Measurements from ENCODE around the gene MDFI.

MDFI gene, protein sequence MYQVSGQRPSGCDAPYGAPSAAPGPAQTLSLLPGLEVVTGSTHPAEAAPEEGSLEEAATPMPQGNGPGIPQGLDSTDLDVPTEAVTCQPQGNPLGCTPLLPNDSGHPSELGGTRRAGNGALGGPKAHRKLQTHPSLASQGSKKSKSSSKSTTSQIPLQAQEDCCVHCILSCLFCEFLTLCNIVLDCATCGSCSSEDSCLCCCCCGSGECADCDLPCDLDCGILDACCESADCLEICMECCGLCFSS

DNA sequence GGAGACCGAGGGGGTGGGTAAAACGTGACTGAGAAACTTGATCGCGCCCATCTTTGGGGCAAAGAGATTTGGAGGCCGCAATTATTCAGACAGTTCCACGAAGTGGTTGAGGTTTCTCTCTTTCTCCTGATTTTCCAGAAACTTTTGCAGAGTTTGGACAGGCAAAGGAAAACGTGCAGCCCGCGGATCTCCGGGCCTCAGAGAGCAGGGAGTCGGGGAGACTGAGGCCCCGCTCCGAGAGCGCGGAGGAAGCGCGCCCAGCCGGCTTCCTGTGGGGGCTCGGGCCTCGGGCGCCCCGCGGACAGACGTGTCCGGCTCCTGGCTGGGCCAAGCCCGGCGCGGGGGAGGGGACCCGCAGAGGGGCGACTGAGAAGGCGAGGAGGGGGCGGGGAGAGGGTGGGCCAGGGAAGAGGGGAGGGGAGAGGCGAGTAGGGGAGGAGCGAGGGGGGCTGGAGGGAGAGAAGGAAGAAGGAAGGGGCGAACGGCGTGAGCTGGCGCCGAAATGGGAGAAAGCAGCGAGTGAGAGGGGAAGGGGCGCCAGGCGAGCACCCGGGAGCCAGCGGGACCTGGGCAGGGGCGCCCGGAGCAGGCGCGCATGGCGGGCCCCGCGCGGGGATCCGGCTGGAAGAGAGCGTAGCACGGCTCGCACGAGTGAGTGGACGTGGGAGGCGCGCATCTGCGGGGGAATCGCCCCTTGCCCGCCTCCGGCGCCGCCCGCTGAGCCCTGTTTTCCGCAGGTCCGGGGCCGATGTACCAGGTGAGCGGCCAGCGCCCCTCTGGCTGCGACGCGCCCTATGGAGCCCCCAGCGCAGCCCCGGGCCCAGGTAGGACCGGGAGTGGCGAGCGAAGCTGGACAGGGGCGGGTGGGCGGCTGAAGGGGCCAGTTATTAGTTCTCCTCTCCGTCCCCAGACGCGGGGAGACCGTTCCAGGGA, at the start of gene MDFI:
TSS of gene MDFI (plus strand) at position 467 of the 933 bp plus-strand sequence. CDS start at position 749, 282 bp downstream.
- no peak for DNase-seq

DNA sequence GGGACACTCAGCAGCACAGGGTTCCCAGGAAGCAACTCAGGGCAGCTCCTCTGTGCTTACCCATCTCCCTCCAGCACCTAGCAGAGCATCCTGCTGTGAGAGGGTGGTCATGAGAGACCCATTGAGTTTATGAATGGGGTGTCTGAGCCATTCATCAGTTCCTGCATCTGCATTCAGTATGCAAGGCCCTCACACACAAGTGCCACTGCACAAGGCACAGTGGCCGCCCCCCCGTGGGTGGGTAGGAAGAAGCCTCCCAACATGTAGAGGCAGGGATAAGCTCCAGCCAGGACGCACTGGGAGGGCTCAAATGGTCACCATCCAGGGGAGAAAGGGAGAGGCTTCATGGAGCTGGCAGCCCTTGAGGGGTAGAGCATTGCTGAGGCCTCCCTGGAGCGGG, 49.0 kb upstream of the MDFI start:
- no peak for DNase-seq

DNA sequence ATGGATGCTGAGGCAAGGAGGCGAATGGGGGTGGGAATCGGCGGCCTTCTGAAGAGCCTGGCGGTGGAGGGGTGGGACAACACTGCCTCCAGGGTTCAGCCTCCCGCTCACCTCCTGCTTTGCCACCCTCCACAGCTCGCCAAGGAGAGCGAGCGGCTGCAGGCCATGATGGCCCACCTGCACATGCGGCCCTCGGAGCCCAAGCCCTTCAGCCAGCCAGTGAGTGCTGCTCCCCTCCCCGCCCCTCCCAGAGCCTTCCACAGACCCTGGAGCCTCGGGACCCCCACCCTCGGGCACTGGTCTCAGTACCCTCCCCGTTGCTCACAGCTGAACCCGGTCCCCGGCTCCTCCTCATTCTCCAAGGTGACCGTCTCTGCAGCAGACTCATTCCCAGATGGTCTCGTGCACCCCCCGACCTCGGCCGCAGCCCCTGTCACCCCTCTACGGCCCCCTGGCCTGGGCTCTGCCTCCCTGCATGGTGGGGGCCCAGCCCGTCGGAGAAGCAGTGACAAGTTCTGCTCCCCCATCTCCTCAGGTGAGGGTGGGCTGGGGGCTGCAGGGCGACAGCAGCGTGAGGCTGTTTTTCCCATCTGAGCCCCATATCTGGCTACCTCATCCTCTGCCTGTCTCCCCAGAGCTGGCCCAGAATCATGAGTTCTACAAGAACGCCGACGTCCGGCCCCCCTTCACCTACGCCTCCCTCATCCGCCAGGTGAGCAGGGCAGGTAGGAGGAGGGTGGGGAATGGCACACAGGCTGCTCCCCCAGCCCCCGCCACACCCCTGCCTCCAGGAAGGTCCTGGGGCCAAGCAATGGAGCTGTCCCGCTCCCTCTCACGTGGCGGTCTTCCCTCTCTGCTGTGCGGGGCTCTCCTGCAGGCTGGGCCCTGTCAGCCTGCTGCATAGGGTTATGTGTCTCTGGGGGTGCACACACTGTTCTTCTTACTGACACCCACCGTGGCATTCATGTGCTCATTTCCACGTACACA, 48.3 kb upstream of the MDFI start:
- DNase-seq: no peak

DNA sequence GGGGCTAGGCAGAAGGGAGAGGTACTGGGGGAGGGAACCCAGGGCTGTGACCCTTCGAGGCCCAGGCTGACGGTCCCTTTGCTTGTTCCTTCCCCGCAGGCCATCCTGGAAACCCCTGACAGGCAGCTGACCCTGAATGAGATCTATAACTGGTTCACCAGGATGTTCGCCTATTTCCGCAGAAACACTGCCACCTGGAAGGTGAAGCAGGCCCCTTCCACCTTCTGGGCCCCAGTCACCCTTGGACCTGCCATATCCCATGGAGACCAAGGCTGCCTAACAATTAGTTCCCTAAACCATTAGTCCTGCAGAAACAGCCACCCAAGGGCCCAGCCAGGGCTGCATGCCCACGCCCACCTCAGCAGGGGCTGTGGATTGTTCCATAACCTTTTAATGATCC, 47.1 kb upstream of the MDFI start:
- no peak for DNase-seq

DNA sequence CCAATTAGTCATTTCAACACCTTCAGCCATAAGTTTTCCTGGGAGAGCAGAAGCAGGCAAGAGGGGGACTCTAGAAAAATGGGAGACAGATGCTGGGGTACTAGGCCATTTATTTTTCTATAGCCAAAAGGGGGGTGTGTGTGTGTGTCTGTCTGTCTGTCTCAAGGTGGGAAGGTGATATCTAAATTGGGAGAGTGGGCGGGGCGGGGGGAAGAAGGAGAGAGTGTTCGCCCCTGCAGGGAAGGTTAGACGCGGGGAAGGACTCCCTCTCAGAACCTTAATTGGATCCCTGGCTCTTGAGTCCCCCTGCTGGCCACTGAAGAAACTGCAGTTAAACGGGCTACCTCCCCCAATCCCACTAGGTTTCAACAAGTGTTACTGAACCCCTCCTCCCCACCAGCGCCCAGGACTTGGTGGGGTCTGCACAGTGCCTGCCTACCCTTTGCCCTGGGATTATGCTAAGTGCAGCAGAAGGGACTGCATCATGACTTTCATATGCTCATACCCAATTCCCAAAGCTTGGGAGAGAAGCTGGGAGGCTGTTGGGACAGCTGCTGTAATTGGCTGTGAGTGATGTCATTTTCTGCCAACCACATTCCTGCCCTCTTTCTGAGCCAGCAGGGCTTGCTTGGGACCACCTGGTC, 46.3 kb upstream of the MDFI start:
- DNase-seq: no peak

DNA sequence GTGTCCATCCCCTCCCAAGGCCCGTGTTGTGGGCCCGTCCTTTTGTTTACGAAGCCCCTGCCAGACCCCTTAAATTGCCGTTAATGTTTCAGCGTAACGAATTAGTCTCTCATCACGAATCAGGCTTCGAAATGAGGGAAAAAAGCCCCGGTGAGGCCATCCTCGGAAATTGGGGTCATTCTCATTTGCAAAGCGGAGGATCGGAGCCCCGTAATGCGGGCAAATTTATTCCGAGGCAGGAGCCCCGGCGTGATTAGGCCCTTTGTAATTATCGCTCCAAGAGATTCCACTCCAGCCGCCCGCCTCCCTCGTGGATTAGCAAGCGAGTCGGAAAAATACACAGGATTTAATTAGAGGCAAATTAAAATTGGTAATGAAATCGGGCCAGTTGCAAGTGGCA, 44.9 kb upstream of the MDFI start:
- no peak for DNase-seq

DNA sequence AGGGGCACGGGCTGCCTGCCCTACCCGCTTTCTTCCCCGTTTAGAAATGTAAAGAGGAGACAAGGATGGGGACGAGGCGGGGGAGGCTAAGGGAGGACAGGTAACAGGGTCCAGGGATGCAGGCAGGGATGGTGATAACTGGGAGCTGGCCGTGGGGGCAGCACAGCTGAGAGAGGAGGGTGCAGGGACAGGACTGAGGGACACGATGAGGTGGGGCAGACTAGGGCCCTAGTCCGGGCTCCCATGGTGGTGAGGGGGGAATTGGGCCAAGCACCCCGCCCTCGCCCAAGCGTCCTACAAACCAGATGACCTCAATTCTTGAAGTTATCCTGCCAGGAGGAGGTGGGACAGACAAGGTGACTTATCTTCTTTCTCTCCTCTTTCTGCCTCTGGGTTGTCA, 44.4 kb upstream of the MDFI start:
- DNase-seq: no peak

DNA sequence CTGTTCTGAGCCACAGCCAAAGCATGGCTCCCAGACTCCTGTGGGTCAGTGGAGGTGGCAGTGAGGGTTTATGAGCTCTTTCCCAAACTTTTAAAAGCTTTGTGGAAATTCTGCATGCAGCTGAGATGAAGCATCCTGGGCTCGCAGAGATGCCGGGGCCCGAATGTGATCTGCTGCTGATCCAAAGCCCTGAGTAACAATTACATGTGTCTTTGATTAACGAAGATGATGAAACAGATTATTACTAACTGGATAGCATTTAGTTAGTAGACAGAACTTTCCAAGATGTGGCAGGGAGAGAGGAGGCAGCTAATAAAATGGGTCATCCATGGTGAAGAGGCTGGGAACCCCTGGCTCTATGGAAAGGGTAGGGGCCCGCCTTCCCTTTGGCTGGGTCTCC, 43.9 kb upstream of the MDFI start:
- no peak for DNase-seq

DNA sequence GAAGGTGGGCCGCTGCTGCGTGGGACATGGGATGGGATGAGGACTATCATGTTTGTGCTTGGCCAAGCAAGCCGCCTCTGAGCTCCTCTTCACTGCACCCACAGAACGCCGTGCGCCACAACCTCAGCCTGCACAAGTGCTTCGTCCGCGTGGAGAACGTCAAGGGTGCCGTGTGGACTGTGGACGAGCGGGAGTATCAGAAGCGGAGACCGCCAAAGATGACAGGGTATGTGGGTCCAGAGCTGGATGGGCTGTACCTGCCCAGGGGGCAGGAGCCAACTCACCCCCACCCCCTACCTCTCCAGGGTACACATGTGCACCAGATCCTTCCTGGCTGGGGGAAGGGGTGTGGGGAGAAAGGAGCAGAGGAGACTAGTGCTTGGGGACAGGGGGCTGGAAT, 43.5 kb upstream of the MDFI start:
- no peak for DNase-seq

DNA sequence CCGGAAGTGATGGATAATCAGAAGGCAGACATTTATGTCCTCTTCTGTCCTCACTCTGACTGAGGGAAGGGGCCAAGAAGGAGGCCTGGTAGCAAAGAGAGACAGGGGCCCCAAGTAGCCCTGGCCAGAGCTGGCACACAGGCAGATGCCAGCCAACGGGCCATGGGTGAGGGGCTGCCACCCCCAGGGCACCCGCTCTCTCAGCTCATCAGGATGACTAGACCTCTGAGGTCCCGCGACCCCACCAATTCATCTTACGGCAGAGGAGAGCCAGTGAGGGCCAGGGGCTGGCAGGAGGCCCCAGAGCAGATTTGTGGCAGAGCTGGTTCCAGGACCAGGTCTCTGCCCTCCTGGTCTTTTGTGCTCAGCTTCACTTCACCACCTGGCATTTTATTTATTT, 43.1 kb upstream of the MDFI start:
- no peak for DNase-seq

DNA sequence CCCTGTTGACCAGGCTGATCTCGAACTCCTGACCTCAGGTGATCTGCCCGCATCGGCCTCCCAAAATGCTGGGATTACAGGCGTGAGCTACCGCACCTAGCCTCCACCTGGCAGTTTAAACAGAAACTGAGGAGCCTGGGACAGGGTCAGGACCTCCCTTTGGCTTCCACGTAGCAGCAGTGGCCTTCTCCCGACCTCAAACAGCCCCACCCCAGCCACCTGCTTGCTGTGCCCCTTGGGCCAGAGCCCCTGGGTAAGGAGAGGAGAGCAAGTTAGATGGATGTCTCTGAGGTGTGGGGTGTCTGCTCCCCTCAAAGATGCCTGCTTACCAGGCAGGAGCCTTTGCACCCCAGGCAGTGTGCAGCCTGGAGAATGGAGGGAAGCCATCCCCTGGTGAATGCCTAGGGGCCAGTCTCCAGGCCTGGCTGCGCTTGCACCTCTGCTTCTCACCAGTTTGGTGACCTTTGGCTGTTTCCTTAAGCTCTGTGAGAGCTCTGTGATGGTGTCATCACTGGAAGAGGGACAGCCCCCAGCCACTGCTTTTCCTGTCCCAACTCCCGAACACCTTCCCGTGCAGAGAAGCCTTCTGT, 42.1 kb upstream of the MDFI start:
- DNase-seq: no peak

DNA sequence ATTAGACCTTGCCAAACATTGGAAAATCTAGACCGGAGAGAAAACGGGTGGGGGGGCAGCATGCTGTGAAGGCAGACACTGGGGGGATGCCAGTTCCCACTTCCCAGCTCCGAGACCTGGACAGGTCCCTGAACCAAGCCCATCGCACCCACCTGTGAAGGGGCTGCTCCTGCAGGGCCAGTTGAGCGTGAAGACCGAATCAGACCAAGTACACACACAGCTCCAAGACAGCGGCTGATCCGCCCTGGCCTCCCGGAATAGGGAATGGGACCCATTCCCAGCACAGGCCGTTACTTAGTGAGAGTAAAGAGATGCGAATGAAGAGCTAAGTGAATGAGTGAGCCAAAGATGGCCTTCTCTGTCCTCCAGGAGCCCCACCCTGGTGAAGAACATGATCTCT, 41.5 kb upstream of the MDFI start:
- DNase-seq: no peak

DNA sequence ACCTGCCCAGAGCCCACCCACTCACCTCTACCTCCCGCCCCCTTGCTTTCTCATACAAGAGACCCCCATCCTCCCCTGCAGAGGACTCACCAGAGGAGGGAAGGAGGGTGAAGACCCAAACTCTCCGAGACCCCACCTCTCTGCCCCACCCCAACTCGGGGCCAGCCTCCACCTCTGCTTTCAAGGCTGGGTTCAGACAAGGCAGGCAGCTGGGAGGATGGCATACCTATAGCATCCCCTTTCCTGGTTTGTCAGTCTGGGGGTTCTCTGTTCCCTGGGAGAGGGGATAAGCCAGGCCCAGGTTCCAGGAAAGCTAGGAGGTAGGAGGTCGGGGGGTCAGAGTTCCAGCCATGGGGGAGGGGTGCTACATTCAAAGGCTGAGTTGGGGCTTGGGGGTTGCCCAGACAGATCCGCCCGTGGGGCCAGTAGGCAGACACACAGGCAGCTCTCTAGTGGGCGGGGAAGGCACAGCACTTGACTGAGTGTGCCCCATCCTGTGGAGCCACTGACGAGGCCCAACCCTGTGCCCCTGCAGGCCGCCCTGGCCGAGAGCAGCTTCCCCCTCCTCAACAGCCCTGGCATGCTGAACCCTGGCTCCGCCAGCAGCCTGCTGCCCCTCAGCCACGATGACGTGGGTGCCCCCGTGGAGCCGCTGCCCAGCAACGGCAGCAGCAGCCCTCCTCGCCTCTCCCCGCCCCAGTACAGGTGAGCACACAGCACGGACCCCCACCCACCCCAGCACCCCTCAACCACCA, 40.8 kb upstream of the MDFI start:
- DNase-seq: no peak

DNA sequence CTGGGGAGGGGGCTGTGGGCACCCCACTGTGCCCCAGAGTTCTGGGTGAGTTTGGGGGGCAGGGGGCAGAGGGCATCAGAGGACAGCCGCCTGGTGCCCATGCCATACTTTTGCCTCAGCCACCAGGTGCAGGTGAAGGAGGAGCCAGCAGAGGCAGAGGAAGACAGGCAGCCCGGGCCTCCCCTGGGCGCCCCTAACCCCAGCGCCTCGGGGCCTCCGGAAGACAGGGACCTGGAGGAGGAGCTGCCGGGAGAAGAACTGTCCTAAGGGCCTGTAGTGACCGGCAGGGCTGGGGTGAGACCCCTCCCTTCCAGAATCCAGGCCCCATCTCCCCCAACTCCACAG, 39.6 kb upstream of the MDFI start:
- DNase-seq: no peak

DNA sequence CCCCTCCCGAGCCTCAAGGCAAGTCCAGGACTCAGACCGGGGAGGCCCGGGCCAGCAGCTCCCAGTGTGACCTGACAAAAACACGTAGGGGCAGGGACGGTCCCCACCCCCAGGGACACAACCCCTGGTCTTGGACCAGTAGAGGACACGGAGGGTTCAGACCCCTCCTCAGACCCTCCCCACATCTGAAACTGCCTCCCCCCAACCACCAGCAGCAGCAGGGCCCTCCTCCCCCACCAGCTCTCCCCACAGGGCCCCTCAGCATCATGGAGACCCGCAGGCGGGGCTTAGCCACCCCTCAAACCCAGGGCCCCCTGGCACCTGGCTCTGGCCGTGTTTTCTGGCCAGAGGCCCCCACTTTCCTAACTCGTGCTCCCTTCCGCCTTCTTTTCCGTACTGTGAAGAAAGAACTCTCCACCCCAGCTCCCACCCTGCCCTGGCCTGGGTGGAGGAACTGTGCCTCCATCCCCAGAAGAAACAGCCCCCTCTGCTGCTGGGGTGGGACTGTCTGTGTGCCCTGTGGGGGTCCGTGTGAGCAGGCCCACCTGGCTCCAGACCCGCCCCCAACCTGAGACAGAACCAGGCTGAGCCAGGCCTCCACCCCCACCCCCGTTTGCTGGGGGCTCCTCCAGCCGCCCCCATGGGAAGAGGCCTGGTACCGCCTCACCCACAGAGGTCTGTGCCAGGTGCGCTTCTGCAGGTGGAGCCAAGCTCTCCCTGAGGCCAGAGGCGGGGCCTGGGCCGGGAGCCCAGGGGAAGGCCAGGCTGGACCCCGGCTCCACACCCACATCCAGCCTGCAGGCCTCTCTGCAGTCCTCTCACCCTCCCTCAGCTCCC, 39.0 kb upstream of the MDFI start:
- DNase-seq: no peak

DNA sequence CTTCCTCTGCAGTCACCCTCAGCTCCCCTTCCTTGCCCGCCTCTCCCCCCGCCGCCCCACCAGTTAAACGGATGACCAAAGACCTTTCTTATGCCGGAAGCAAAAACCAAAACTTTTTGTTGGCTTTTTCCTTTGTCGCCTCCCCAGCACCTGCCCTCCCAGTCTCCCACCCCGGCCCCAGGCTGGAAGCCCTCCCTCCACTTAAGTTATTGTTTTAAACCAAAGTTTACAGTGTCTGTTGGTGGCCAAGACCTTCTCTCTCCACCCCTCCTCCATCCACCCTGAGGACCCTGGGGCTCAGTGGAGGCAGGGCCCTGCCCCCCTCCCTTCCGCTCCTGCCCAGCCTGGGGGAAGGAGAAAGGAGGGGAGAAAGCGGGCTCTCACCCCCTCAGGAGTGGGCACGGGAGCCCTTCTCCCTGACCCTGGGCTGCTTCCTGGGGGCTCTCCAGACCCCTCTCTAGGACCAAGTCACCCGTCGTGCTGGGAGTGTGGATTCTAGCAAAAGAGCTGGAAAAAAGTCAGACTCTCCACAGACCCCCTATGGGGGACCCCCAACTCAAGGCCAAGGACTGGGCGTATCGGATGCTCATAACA, 38.3 kb upstream of the MDFI start:
- no peak for DNase-seq

DNA sequence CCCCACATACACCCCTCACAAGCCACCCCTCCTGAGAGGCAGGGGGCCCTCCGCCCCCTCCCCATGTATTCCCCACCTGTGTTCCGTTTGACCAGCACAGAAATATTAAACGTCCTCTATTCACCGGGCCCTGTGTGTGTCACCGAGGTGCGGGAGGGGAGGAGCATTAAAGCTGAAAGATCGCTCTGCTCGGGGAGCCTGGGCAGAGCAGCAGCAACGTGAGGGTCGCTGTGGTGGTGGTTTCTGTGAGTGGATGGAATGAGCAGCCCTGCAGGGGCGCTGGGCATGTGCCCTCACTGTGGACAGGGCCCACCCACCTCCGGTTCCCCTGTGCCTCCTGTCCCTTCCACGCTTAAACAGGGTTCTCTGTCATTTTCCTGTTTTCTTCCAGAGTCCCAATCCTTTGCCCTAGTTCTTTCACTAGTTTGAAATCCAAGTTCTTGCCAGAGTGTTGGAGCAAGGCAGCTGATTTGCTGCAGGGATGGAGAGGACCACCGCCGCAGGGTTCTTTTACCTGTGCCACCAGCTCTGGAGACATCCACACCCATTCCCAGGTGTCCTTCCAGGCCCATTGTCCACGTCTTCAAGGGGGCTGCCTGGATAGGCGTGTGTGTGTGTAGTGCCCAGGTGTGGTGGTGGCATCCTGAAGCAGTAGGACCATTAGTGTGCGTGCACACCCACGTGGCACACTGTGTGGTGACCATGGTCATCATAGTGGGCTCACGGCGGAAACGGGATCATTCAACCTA, 37.6 kb upstream of the MDFI start:
- DNase-seq: no peak

DNA sequence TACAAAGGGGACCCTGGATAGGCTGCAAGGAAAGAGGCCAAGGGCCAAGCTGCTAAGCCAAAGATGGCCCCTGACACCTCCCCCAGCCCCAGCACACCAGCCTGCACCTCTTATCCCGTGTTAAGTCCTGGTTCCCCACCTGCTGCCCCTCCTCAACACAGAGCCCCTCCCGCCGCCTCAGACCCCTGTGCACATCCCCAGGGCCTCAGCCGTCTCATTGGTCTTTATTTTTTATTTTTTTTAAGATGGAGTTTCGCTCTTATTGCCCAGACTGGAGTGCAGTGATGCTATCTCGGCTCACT, 37.1 kb upstream of the MDFI start:
- no peak for DNase-seq

DNA sequence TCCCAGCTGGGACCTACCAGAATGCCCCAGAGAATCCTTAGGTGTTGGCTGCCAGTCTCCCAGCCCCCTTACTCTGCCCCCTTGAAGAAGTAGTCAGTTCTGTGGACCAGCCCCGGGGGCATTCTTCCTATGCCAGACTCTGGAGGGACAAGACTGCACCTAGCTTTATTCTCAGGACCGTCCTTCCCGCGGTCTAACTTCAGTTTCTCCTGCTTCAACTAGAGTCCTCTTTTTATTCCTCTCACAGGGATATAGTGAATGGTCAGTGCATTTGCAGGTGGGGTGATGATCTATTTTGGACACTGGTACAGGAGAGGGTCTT, 35.9 kb upstream of the MDFI start:
- no peak for DNase-seq

Data from DMS153 (cell line).